Esophagus muscularis mucosa (tissue), 4 donors: ENCODE data around the gene PMEL. TPM values are rescaled to one million over a fixed set of nuclear protein-coding genes. Genes with fewer than 3 reads are reported as not detected.
"Not testable (repeated sequence)": the region's sequence is repeated elsewhere in the genome, so short reads cannot be mapped to it uniquely, and the experiment has no call there.

ENCODE experiments used
- DNase-seq: peaks from one replicate; pipeline ENCODE4 v3.0.0-alpha.2; 2017; ENCODE audit errors: extremely low spot score
- H3K27ac ChIP-seq, 4 donors: fragments of 200-600 bp; sonication (generic); replicated peaks in 1 of 4; 1 replicate in 3 of 4; 2 replicates in 1 of 4; pipeline ENCODE4 v1.5.1; 2016 to 2019; ENCODE audit warnings: mild to moderate bottlenecking in 1 of 4
- H3K27me3 ChIP-seq, 4 donors: fragments of 200-600 bp; sonication (generic); one replicate each; pipeline versions ENCODE4 v1.5.1 to v1.6.0; 2016 to 2019
- H3K36me3 ChIP-seq, 4 donors: fragments of 200-600 bp; sonication (generic); one replicate each; pipeline ENCODE4 v1.5.1; 2016 to 2019
- H3K4me1 ChIP-seq, 4 donors: fragments of 200-600 bp; sonication (generic); one replicate each; pipeline ENCODE4 v1.5.1; 2016 to 2019
- H3K4me3 ChIP-seq, 4 donors: fragments of 200-600 bp; sonication (generic); 1 replicate in 2 of 4; 2 replicates in 2 of 4; pipeline ENCODE4 v1.5.1; 2016 to 2019; ENCODE audit warnings: mild to moderate bottlenecking in 4 of 4, moderate library complexity in 1 of 4
- H3K9me3 ChIP-seq, 4 donors: fragments of 200-600 bp; sonication (generic); 1 replicate in 3 of 4; 2 replicates in 1 of 4; pipeline ENCODE4 v1.5.1; 2016 to 2019
- EP300 ChIP-seq: sonication (generic); formaldehyde crosslinking; IDR thresholded peaks from one replicate; pipeline ENCODE4 v1.6.1; 2017; ENCODE audit warnings: antibody characterized with exemption
- POLR2A ChIP-seq: fragments of 450-650 bp; IDR thresholded peaks from one replicate; pipeline ENCODE4 v1.6.1; 2017; ENCODE audit warnings: antibody characterized with exemption, moderate library complexity, mild to moderate bottlenecking, low read depth
- POLR2AphosphoS5 ChIP-seq, 2 donors: sonication (generic); formaldehyde crosslinking; IDR thresholded peaks; one replicate each; pipeline ENCODE4 v1.6.1; 2017; ENCODE audit warnings: antibody characterized with exemption in 2 of 2
- WGBS: methylation state at CpG from one replicate; pipeline ENCODE4 v1.1.5; 2018; 5-methylcytosine and 5-hydroxymethylcytosine counted together
- intact Hi-C: fragments of 100-400 bp; cut with DNase I; formaldehyde crosslinking; loops from one replicate; pipeline ENCODE4 v1.15.1; 2023
- total RNA-seq, 4 donors: library from RNA; depleted of rRNA; stranded (reverse); fragments of >200 nt; gene quantifications; one replicate each; pipeline versions ENCODE4 v1.1.0 to v1.2.1, GENCODE V29; 2016
- TF ChIP-seq, protein P1 (sequence below), 3 experiments: fragments of 200-600 bp in 2 of 3; fragments of 450-650 bp in 1 of 3; sonication (generic) in 2 of 3; IDR thresholded peaks; one replicate each; pipeline ENCODE4 v1.5.1; 2017 to 2019; ENCODE audit warnings: antibody characterized with exemption in 3 of 3, mild to moderate bottlenecking in 2 of 3, moderate library complexity in 1 of 3

The PMEL gene
- total RNA-seq, 4 donors from 2014 or later: 0.66 to 2.2 TPM; not detected in 2

- H3K27ac ChIP-seq: peak overlapping the region; percentile 92 to 98 (median 96)
- peaks cover 32 to 58% (median 49%) of the 10 kb centered on the region in 4 donors for H3K4me1 ChIP-seq
- TF ChIP-seq POLR2A: no peak
- peak; percentile 66 to 68 for TF ChIP-seq POLR2AphosphoS5 (IDR thresholded peaks at IDR 0.05)
- TF ChIP-seq, protein P1, sequence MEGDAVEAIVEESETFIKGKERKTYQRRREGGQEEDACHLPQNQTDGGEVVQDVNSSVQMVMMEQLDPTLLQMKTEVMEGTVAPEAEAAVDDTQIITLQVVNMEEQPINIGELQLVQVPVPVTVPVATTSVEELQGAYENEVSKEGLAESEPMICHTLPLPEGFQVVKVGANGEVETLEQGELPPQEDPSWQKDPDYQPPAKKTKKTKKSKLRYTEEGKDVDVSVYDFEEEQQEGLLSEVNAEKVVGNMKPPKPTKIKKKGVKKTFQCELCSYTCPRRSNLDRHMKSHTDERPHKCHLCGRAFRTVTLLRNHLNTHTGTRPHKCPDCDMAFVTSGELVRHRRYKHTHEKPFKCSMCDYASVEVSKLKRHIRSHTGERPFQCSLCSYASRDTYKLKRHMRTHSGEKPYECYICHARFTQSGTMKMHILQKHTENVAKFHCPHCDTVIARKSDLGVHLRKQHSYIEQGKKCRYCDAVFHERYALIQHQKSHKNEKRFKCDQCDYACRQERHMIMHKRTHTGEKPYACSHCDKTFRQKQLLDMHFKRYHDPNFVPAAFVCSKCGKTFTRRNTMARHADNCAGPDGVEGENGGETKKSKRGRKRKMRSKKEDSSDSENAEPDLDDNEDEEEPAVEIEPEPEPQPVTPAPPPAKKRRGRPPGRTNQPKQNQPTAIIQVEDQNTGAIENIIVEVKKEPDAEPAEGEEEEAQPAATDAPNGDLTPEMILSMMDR (IDR thresholded peaks at IDR 0.05): peak; percentile 70 to 82 (median 81)
- WGBS: 1% methylated on average over 40 of the region's 42 CpGs
- peak overlapping the region; percentile 79 to 90 (median 89) for H3K4me3 ChIP-seq
- H3K9me3 ChIP-seq: no peaks in the 10 kb centered on the region
- intact Hi-C loops: loop anchor here (5.0 kb wide), 1 partner anchor 100 kb away; the partner anchor contains the start of gene DNAJC14
- H3K36me3 ChIP-seq: peaks cover 0 to 19% (median 11%) of the 10 kb centered on the region in 4 donors
- no peaks in the 10 kb centered on the region for H3K27me3 ChIP-seq
- peak; percentile 98 for DNase-seq
These were observed 38.9 kb downstream of the PMEL start for GRCh38 chr12:55926738-55927587.

GRCh38 chr12:55925870-55926737 is 39.7 kb downstream of the PMEL start:
- peaks cover 0 to 23% (median 14%) of the 10 kb centered on the region in 4 donors for H3K36me3 ChIP-seq
- H3K27ac ChIP-seq: peak overlapping the region; percentile 92 to 98 (median 96)
- intact Hi-C loops: loop anchor here (5.0 kb wide), 1 partner anchor 99 kb away; the partner anchor contains the start of gene DNAJC14
- H3K4me3 ChIP-seq: peak overlapping the region; percentile 79 to 90 (median 89)
- no peak for DNase-seq
- no peaks in the 10 kb centered on the region for H3K27me3 ChIP-seq
- WGBS: 15% methylated on average over 10 of the region's 10 CpGs
- H3K9me3 ChIP-seq: no peaks in the 10 kb centered on the region
- TF ChIP-seq, protein P1 (IDR thresholded peaks at IDR 0.05): no peak
- TF ChIP-seq POLR2AphosphoS5 (IDR thresholded peaks at IDR 0.05) (no peak), POLR2A (no peak), EP300 (no peak)
- H3K4me1 ChIP-seq: peaks cover 27 to 62% (median 52%) of the 10 kb centered on the region in 4 donors

- 82% methylated on average over 4 of the region's 4 CpGs for WGBS
- Histone ChIP-seq H3K4me3 (no peak overlapping the region), H3K9me3 (no peaks in the 10 kb centered on the region), H3K36me3 (peaks cover 0 to 23% (median 14%) of the 10 kb centered on the region in 4 donors), H3K4me1 (peaks cover 20 to 62% (median 52%) of the 10 kb centered on the region in 4 donors), H3K27ac (no peak overlapping the region), H3K27me3 (no peaks in the 10 kb centered on the region)
- intact Hi-C loops: loop anchor here (5.0 kb wide), 1 partner anchor 98 kb away; the partner anchor contains the start of gene DNAJC14
- DNase-seq: no peak
- TF ChIP-seq, protein P1 (IDR thresholded peaks at IDR 0.05): no peak
- TF ChIP-seq EP300 (no peak), POLR2A (no peak), POLR2AphosphoS5 (IDR thresholded peaks at IDR 0.05) (no peak)
These were observed 40.5 kb downstream of the PMEL start for GRCh38 chr12:55925371-55925770.

- H3K27ac ChIP-seq, DNase-seq, H3K27me3 ChIP-seq, H3K9me3 ChIP-seq, H3K4me3 ChIP-seq, intact Hi-C loops: not testable (repeated sequence)
- peaks cover 13 to 52% (median 44%) of the 10 kb centered on the region in 4 donors for H3K4me1 ChIP-seq
- WGBS: 95% methylated on average over 9 of the region's 9 CpGs
- H3K36me3 ChIP-seq: peaks cover 0 to 23% (median 14%) of the 10 kb centered on the region in 4 donors
These were observed 42.2 kb downstream of the PMEL start for GRCh38 chr12:55923648-55924047.
